ENCODE data around the gene WDR62.
"Not testable (repeated sequence)": the region's sequence is repeated elsewhere in the genome, so short reads cannot be mapped to it uniquely, and the experiment has no call there.

The WDR62 gene

GRCh38 chr19:36116344-36116637, 61.6 kb downstream of the WDR62 start:
- no peak for DNase-seq (ENCODE audit: low read depth)
- H3K4me3 ChIP-seq (ENCODE audit: low read depth, low read length) = peak overlapping the region; percentile 84
- no peak for TF ChIP-seq CTCF (conservative IDR thresholded peaks at IDR 0.05; ENCODE audit: low read depth, low read length)

GRCh38 chr19:36120092-36120983, 65.6 kb downstream of the WDR62 start:
- no peak for TF ChIP-seq CTCF (conservative IDR thresholded peaks at IDR 0.05; ENCODE audit: low read depth, low read length)
- H3K4me3 ChIP-seq (ENCODE audit: low read depth, low read length) = no peak overlapping the region
- peak; percentile 40 for DNase-seq (ENCODE audit: low read depth)

- H3K4me3 ChIP-seq (ENCODE audit: low read depth, low read length) = no peak overlapping the region
- no peak for TF ChIP-seq CTCF (conservative IDR thresholded peaks at IDR 0.05; ENCODE audit: low read depth, low read length)
- DNase-seq (ENCODE audit: low read depth) = no peak
These were observed 66.3 kb downstream of the WDR62 start for GRCh38 chr19:36120984-36121358.

- no peak overlapping the region for H3K4me3 ChIP-seq (ENCODE audit: low read depth, low read length)
- DNase-seq (ENCODE audit: low read depth) = no peak
- TF ChIP-seq CTCF (conservative IDR thresholded peaks at IDR 0.05; ENCODE audit: low read depth, low read length) = no peak
These were observed 66.9 kb downstream of the WDR62 start for GRCh38 chr19:36121486-36122124.

GRCh38 chr19:36125557-36125956, 70.9 kb downstream of the WDR62 start:
- no peak overlapping the region for H3K4me3 ChIP-seq (ENCODE audit: low read depth, low read length)
- no peak for TF ChIP-seq CTCF (conservative IDR thresholded peaks at IDR 0.05; ENCODE audit: low read depth, low read length)
- DNase-seq (ENCODE audit: low read depth) = no peak

GRCh38 chr19:36128392-36128736, 73.7 kb downstream of the WDR62 start:
- no peak for DNase-seq (ENCODE audit: low read depth)
- TF ChIP-seq CTCF (conservative IDR thresholded peaks at IDR 0.05; ENCODE audit: low read depth, low read length) = no peak
- H3K4me3 ChIP-seq (ENCODE audit: low read depth, low read length) = peak overlapping the region; percentile 51

- not testable (repeated sequence) for DNase-seq (ENCODE audit: low read depth); H3K4me3 ChIP-seq (ENCODE audit: low read depth, low read length)
These were observed 76.5 kb downstream of the WDR62 start for GRCh38 chr19:36131221-36131620.

- H3K4me3 ChIP-seq (ENCODE audit: low read depth, low read length); DNase-seq (ENCODE audit: low read depth): not testable (repeated sequence)
These were observed 80.2 kb downstream of the WDR62 start for GRCh38 chr19:36134867-36135266.
